8988T (cell line): ENCODE results near the gene ANKRD37.
A peak's percentile ranks its signal among the peaks of the same experiment; 100 is the strongest.

Source experiments
- DNase-seq: peaks from one replicate; pipeline ENCODE4 v3.0.0; 2011

Gene ANKRD37

DNA sequence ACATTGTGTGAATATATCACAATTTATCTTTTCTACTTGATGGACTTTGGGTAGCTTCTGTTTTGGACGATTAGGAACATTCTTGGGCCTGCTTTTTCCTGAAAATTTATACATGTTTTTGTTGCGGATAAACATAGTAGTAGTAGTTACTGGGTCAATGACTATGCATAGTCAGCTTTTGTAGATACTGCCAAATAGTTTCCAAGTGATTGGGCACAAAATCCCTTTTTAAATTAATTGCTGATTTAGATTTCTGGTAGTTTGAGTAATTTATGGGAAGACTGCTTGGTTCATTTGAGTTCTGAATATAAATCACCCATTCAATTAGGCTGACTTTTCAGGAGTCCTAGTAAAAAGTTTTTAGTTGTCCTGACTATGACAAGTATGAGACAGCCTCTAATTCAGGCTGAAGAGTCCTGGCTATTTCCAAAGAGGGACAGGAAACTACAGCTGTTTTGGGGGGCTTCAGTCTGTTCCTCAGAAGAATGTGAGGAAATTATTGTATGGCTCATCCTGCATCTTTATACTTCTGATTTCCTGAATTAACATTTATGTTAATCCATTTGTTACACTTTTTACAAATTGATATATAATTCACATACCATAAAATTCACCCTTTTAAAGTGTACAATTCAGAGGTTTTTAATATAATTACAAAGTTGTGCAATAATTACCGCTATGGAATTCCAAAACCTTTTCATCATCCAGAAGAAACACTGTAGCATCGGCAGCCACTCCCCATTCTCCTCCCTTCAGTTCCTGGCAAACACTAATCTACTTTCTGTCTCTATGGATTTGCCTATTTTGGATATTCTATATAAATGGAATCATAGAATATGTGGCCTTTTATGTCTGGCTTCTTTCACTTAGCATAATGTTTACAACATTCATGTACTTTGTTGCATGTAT is 15.1 kb upstream of the ANKRD37 start:
- DNase-seq: no peak

DNA sequence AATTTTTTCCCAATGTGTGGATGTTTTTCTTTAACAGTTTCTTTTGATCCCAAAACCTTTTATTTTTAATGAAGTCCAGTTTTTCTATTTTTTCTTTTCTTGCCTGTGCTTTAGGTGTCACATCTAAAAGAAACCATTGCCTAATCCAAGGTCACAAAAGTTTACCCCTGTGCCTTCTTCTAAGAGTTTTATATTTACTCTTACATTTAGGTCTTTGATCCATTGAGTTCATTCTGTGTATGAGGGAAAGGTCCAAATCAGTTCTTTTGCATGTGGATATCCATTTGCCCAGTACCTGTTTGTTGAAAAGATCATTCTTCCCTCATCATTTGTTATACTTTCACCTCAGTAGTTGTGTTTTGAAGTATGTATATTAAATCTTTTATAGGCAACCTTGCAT is 13.9 kb upstream of the ANKRD37 start:
- DNase-seq: no peak

DNA sequence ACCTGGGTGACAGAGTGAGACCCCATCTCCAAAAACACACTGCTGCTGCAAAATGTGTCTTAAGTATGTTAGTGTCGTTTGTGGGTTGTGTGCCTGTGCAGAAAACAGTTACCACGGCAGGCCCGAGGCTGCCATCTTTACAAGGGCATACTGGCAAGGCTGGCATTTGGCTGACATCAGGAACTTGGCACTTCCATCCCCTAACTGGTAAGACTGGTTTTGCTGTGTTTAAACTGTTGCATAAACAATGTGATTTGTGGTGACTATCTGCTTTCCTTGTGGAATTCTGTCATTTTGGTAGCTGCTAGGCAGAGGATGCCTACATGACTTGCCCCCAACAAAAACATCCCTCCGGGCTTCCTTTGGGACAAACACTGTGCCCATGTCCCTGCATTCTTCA is 13.2 kb upstream of the ANKRD37 start:
- DNase-seq: no peak

DNA sequence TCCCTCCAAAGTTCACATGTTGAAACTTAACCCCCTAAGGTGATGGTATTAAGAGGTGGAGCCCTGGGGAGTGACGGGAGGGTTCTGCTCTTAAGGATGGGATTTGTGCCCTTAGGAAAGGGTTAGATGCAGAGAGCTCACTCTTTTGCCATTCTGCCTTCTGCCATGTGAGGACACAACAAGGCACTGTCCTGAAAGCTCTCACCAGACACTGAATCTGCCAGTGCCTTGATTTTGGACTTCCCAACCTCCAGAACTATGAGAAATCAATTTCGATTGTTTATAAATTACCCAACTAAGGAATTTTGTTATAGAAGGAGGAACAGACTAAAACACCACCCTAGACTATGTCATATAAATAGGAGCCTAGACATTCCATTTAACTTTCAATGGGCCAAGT is 12.6 kb upstream of the ANKRD37 start:
- no peak for DNase-seq

DNA sequence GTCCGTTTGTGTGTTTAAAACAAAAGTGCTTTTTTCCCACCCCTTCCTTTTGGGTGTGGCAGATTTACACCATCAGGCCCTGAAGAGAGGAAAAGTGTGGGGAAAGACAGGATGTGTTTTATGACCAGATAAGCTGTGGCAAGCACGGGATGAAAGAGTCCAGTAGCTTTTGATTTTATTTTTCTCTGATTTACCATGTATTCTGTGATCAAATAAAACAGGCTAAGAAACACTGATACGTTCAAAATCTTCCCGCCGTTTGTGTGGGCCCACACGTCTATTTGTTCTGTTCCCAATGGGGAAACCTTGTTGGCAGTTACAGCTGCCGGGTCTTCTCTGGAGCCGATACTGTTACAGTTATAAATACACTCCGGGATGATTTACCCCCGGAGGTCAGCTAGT is 11.7 kb upstream of the ANKRD37 start:
- no peak for DNase-seq

DNA sequence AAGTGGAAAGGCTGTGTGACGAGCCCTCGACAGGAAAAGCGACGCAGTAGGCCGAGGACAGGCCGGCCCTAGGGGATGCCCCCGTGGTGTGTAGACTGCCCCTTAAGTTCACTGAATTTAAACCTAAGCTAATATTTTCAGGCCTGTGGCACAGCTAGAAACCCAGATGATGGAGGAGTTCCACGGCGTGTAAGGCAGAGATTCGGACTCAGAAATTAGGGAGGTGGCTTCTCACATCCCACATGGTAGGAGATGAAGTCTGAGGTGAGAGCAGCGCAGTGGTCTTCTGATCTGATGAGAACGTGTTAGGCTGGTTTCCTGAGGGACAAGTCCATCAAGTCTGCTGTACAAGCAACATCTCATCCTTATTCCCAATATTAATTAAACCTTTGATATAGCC is 8.7 kb upstream of the ANKRD37 start:
- DNase-seq: no peak

DNA sequence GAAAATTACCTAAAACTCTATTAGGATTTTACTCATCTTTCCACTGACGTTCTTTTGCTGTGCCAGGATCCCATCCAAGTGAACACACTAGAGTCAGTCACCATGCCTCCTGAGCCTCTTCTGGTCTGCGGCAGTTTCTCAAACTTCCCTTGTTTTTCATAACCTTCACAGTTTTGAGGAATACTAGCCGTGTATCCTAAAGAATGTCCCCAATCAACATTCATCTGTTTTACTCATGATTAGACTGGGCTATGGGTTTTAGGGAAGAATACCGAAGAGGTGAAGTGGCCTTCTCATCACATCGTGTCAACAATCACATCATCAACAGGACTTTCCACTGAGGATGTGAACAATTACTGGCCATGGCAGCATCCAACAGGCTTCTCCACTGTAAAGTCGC is 5.7 kb upstream of the ANKRD37 start:
- no peak for DNase-seq

DNA sequence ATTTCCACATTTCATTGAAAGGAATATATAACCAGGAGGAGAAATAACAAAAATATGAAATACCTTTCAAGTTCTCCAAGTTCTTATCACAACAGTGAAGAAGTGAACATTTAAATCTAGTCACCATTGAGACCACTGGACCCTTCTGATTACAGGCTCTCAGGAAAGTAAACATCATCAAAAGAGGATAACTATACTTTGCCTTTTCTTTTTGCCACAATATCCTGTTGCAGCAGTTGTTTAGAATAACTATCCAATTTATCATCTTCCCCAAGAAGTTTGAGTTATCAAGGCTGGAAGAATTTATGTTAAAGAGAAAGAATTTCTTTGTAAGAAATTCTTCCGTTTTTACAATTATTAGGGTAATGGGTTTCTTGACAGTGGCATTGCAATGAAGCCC is 4.5 kb upstream of the ANKRD37 start:
- DNase-seq: no peak

DNA sequence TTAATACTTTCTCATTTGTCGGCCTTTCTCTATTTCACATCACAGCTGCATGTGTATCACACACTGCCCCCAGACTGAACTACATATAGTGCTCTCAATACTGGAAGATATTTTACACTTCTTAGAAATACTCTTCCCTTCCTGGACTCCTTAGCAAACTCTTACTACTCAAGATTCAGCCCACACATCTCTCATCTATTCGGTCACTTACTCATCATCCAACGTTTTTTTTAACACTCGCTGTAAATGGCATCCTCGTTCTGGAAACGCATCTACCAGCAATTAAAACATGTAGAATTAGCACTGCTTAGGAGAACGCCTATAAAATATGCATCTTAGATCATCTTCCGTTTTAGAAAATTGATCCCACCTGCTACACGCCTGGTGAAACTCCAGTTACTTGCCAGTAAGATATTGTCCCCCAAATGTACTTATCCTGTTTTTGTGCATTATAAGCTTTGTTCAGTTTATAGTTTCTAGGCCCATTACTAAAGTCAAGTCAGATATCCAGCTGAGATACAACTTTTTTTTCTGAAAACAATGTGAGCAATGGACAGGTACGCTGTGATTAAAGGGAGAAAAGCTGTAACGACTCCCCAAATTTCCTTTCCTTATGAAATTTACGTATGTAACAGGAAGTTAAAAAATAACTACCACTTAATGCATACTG is 1.9 kb upstream of the ANKRD37 start:
- no peak for DNase-seq

DNA sequence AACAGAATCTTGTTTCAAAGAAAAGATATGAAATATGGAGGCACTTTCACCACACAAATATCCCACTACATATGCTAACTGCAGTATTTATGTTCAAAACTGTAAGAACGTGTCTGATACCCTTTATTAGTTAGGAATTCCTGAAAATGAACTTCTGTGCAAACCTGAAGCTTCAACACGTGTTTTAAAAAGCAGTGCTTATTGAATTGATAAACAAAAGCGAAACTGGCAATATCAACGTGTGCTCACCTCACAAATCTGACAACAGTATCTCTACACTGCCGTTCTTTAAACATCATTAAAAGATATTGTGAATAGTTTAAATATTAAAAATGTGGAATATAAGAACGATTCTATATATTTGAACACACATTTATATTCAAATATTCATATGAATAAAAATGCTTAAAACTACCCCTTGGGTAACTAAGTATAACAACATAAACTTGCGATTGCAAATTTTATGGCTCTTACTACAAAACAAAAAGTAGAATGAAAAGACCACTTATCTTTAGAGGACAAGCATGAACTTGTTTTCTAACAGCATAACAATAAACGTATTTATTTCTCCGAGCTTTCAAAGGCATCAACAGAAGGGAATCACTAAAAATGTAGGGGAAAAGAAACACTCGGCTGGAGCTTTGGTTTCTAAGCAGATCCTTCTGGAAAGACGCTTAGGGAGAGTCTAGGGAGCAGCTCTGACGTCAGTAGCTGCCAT is 1.2 kb upstream of the ANKRD37 start, which contains the start of gene LRP2BP:
Gene LRP2BP (minus strand): TSS at position 687 of the 718 bp plus-strand sequence. CDS start 17,738 bp downstream, outside the sequence.
- no peak for DNase-seq

DNA sequence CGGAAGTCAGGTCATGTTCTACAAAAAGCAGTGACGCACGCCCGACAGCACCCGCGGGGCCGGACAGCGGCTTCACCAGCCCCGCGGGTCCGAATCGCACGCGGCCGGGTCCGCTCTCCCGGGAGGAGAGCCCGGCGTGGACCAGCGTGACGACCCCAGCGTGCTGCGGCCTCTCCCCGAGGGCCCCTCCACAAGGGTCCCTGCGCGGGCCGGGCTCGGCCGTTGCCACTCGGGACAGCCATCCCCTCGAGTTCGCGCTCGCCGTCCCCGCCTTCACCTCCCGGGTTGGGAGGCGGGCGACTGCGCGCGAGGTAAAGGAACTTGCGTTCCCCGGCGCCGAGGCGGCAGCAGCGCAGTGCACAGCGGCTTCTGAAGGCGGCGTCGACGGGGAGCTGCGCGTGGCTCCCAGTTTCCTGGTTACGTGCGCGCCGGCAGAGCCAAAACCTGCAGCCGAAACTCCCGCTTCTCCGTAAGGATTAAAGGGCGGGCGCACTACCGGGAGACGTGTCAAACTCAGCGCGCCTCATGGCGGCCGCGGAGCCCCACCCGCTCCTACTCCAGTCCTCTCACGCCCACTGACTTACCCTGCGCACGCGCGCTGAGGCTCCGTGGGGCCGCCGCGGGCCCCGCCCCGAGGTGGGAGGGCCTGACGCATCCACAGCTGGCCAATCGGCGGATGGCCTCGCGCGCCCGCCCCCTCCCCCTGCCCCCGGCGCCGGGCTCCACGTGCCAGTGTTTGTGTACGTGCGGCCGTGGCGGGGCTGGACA is 501 bp upstream of the ANKRD37 start:
- peak; percentile 89 for DNase-seq

DNA sequence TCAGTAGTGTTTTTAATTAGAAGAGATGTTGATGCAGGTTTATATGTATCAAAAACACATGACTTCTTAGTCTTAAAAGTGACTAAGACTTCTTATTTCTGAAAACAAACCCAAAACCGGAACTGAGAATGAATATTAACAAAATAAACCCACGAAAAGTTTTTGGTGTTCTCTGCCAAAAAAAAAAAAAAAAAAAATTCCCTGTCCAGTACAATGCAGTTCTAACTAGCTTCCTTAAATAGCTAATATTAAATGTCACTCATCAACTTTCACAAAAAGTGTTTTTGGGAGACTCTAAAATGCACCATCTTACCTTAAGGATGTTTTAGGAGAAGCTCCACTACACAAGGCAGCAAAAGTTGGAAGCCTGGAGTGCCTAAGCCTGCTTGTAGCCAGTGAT is 2.0 kb downstream of the ANKRD37 start:
- DNase-seq: no peak

DNA sequence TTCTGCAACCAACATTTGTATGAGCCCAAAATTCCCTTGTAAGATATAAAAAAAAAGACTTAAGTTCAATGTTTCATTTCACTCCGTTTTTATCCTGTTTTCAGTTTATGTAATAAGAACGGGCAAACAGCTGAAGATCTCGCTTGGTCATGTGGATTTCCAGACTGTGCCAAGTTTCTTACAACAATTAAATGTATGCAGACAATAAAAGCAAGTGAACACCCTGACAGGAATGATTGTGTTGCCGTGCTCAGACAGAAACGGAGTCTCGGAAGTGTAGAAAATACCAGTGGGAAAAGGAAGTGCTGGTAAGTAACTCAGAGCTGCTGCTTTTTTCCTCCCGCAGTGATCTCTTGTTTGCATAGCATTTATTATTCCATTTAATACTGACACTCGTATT is 2.8 kb downstream of the ANKRD37 start:
- DNase-seq: no peak

DNA sequence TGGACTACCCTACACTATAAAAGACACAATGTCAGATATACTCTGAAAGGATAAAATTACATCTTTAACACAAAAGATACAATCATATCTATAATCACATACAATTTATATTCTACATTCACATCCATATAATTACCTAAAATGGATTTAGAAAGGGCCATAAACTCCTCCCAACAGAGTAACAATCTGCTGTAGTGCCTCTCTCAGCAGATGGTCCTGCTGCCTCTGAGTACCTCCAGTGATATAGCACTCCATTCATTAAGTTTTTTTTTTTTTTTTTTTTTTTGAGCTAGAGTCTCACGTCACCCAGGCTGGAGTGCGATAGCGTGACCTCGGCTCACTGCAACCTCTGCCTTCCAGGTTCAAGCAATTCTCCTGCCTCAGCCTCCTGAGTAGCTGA is 7.4 kb downstream of the ANKRD37 start:
- DNase-seq: no peak

DNA sequence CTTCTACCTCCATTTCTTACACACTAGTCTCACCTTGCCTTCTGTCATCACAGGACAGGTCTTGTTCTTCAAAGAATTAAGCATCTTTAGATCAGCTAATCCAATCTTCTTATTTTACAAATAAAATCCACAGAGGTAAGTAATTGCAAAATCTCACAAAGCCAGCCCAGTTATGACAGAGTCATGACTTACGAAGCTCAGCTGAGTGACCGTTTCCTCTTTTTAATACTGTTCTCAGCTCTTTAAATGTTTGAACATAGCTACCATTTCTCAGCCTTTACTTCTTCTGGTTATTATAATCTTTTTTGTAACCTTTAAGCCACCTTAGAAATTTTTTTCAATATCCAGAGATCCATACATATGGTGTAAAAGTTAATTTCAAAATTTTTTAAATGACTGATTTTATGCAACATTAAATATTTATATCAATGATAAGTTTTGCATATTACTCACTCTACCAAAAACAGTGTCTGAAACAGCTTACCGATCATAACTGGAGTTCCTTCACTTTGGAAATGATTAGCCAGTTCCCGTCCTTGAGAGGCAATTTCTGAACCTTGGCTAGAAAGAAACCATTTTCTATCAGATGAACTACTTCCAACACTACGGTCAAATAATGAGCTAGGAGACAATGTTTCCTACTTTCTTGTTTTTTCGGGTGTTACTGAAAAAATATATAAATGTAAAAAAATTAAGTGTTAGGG is 8.8 kb downstream of the ANKRD37 start:
- DNase-seq: no peak

DNA sequence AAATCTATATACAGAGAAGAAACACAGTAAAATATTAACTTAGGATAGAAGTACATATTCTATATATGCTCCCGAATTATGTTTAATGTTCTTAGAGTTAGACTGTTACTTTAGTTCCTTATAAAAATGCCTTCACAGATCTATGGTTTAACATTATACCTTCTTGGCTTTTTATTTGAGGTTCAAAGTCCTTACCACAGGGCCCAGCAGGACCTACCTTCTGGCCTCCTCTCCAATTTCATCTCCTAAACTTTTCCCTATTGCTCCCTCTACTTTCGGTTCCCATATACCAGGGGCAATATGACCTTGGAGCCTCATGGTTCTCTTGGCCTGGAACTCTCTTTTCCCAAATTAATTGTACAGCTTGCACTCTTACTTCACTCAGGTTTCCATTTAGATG is 11.8 kb downstream of the ANKRD37 start:
- DNase-seq: no peak

DNA sequence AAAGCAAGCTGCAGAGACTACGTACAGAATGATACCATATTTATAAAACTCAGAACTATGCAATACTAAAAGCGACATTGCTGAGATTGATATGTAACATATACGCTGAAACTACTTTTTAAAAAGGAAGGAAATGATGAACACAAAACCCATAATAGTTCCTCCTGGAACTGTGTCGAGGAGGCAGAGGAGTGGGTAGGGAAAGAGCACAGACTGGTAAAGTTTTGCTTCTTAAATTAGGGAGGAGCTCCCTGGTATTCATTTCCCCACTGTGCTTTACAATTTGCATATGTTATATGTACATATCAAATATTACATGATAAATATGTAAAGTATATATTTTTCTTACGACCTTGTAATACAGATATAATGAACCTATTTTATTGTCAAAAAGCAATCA is 15.2 kb downstream of the ANKRD37 start:
- DNase-seq: no peak

DNA sequence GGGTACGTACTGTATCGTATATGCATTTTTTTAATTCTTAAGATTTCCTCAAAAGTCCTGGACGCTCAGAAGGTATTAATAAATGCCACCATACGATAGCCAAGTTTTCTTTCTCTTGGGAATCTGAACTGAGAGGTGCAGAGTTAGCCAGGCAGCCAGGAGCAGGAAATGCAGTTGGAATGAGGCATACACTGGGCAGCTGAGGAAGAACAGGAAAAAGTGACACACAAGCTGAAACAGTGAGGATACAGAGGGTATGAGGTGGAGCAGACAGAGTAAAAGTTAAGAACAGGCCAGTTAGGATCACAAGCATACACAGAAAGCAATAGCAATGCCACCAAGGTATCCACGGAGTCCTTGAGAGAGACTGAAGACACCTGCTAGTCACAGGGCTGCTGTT is 15.8 kb downstream of the ANKRD37 start:
- no peak for DNase-seq

DNA sequence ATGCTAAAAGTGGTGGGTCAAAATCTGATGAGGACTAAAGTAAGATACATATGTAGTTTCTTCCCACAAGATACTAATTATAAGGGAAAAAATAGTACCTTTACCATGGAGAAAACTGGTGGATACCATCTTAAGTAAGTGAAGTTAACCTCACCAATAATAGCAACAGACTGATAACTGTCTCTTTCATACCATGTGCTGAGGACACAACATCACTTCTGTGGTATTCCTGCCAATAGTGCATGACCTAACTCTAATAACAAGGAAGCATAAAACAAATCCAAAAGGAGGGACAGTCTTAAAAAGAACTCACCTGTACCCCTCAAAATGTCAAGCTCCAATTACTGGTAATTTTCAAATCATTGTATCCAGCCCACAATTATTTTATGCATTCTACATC is 20.3 kb downstream of the ANKRD37 start:
- no peak for DNase-seq

DNA sequence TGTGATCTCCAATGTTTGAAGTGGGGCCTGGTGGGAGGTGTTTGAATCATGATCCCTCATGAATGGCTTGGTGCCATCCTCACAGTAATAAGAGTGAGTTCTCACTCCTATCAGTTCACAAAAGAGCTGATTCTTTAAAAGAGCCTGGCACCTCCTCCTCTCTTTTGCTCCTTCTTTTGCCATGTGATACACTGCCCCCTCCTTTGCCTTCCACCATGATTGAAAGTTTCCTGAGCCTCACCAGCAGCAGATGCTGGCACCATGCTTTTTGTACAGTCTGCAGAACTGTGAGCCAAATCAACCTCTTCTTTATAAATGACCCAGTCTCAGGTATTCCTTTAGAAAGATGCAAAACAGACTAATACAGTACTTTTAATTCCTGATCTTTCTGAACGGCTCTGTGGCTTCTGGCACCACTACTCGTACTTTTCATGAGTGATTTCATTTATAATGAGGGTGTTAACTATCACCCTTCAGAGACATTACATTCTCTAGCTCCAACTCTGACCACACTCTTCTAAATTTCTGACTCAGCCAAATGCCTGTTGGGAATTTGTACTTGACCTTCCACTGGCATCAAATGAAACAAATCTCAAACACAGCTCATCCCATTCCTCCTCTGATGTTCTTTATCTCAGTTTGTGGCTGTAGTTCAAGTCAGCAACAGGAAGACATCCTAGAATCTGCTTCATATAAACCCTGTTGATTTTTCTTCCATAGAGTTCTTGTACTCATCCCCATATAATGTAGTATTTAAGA is 24.9 kb downstream of the ANKRD37 start:
- no peak for DNase-seq

DNA sequence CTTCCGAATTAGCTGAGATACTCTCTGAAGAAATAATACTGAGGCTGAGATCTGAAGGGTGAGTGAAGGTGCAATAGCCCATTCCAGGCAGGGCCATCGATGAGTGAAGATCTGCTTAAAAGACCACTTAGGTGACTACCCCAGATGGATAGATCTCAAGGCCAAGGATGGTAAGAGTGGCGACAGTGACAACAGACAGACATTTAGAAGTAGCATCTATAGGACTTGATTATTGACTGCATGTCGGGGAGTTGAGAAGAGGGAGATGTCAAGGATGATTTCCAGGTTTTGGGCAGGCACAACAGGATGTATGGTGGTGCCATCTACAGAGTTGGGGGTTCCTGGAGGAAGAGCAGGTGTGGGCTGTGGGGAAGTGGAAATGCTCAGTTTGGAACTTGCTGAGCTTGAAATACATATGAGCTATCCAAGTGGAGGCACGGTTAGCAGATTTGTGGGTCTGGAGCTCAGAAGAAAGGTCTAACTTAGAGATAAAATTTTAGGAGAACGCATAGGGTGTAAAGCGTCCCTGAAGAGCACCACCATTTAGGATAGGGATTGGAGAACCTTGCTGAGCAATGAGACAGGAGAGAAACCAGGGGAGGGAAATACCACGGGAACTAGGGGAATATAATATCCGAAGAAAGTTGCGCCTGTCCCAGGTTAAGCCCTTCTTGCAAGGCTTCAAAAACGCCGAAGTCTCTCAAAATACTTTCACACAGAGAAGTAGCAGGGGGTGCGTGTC is 28.4 kb downstream of the ANKRD37 start:
- no peak for DNase-seq
